ENCODE results near the gene PRMT3.

The PRMT3 gene

GRCh38 chr11:20406484-20406883 lies 19.0 kb downstream of the PRMT3 start:
- no peak for DNase-seq (ENCODE audit: low read depth)
- no peak for TF ChIP-seq CTCF (IDR thresholded peaks at IDR 0.05; ENCODE audit: insufficient read depth, low read depth, low read length, missing control alignments)
- H3K4me3 ChIP-seq (ENCODE audit: low read length) = no peak overlapping the region

- TF ChIP-seq CTCF (IDR thresholded peaks at IDR 0.05; ENCODE audit: insufficient read depth, low read depth, low read length, missing control alignments) = no peak
- DNase-seq (ENCODE audit: low read depth) = no peak
- no peak overlapping the region for H3K4me3 ChIP-seq (ENCODE audit: low read length)
Observed at GRCh38 chr11:20407344-20407743, 19.8 kb downstream of the PRMT3 start.

GRCh38 chr11:20415432-20415831 lies 27.9 kb downstream of the PRMT3 start:
- peak; percentile 13 for DNase-seq (ENCODE audit: low read depth)
- TF ChIP-seq CTCF (IDR thresholded peaks at IDR 0.05; ENCODE audit: insufficient read depth, low read depth, low read length, missing control alignments) = no peak
- no peak overlapping the region for H3K4me3 ChIP-seq (ENCODE audit: low read length)

GRCh38 chr11:20417771-20418170 lies 30.3 kb downstream of the PRMT3 start:
- no peak overlapping the region for H3K4me3 ChIP-seq (ENCODE audit: low read length)
- no peak for TF ChIP-seq CTCF (IDR thresholded peaks at IDR 0.05; ENCODE audit: insufficient read depth, low read depth, low read length, missing control alignments)
- DNase-seq (ENCODE audit: low read depth) = no peak

- H3K4me3 ChIP-seq (ENCODE audit: low read length) = no peak overlapping the region
- DNase-seq (ENCODE audit: low read depth) = no peak
- TF ChIP-seq CTCF (IDR thresholded peaks at IDR 0.05; ENCODE audit: insufficient read depth, low read depth, low read length, missing control alignments) = no peak
Observed at GRCh38 chr11:20421946-20422345, 34.4 kb downstream of the PRMT3 start.

GRCh38 chr11:20429216-20429615 lies 41.7 kb downstream of the PRMT3 start:
- no peak for TF ChIP-seq CTCF (IDR thresholded peaks at IDR 0.05; ENCODE audit: insufficient read depth, low read depth, low read length, missing control alignments)
- DNase-seq (ENCODE audit: low read depth) = no peak
- no peak overlapping the region for H3K4me3 ChIP-seq (ENCODE audit: low read length)

GRCh38 chr11:20438637-20439036 lies 51.1 kb downstream of the PRMT3 start:
- no peak overlapping the region for H3K4me3 ChIP-seq (ENCODE audit: low read length)
- no peak for TF ChIP-seq CTCF (IDR thresholded peaks at IDR 0.05; ENCODE audit: insufficient read depth, low read depth, low read length, missing control alignments)
- no peak for DNase-seq (ENCODE audit: low read depth)

Data from epithelial cell of esophagus (primary cell).